Osteocyte (in vitro differentiated cells): Measurements from ENCODE around the gene CCL13. TPM values are rescaled to one million over a fixed set of nuclear protein-coding genes. Genes with fewer than 3 reads are reported as not detected.

Experiments used
- DNase-seq: peaks from one replicate; pipeline ENCODE4 v3.0.0; 2021; ENCODE audit warnings: mixed read lengths; ENCODE audit not compliant: unreplicated experiment; ENCODE audit errors: extremely low spot score
- H3K27ac Mint-ChIP-seq: one replicate; pipeline ENCODE4 v1.8.0; 2021; ENCODE audit warnings: mild to moderate bottlenecking, mixed read lengths; ENCODE audit not compliant: unreplicated experiment
- H3K27me3 Mint-ChIP-seq: one replicate; pipeline ENCODE4 v1.8.0; 2021; ENCODE audit warnings: mixed read lengths; ENCODE audit not compliant: unreplicated experiment
- H3K36me3 Mint-ChIP-seq: one replicate; pipeline ENCODE4 v1.8.0; 2021; ENCODE audit warnings: mixed read lengths; ENCODE audit not compliant: unreplicated experiment
- H3K4me1 Mint-ChIP-seq: one replicate; pipeline ENCODE4 v1.8.0; 2021; ENCODE audit warnings: mixed read lengths; ENCODE audit not compliant: unreplicated experiment
- H3K4me3 Mint-ChIP-seq: one replicate; pipeline ENCODE4 v1.8.0; 2021; ENCODE audit warnings: mild to moderate bottlenecking, moderate library complexity, mixed read lengths; ENCODE audit not compliant: unreplicated experiment
- H3K9me3 Mint-ChIP-seq: one replicate; pipeline ENCODE4 v1.8.0; 2021; ENCODE audit warnings: mixed read lengths; ENCODE audit not compliant: unreplicated experiment
- total RNA-seq: library from RNA; stranded (reverse); gene quantifications from 2 replicates; pipeline ENCODE4 v1.2.1, GENCODE V29; 2021
- TF ChIP-seq, protein P1 (sequence below): fragments of 200-600 bp; sonication (generic); IDR thresholded peaks from 2 replicates; pipeline ENCODE4 v1.5.0; 2021; ENCODE audit warnings: antibody characterized with exemption, mild to moderate bottlenecking, moderate library complexity

The CCL13 gene
- total RNA-seq, 1 donor from 2014 or later: not detected

DNA sequence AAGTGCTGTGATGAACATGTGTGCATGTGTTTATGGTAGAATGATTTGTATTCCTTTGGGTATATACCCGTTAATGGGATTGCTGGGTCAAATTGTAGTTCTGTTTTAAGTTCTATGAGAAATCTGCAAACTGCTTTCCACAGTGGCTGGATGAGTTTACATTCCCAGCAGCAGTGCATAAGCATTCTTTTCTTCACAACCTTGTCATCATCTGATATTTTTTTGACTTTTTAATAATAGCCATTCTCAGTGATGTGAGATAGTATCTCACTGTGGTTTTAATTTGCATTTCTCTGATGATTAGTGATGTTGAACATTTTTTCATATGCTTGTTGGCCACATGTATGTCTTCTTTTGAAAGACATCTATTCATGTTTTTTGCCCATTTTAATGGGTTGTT is 18.6 kb upstream of the CCL13 start:
- Mint-ChIP-seq H3K27me3 (peaks cover 47% of the 10 kb centered on the region), H3K27ac (no peak overlapping the region), H3K36me3 (no peaks in the 10 kb centered on the region), H3K4me1 (no peaks in the 10 kb centered on the region), H3K4me3 (no peak overlapping the region), H3K9me3 (no peaks in the 10 kb centered on the region)
- TF ChIP-seq, protein P1, sequence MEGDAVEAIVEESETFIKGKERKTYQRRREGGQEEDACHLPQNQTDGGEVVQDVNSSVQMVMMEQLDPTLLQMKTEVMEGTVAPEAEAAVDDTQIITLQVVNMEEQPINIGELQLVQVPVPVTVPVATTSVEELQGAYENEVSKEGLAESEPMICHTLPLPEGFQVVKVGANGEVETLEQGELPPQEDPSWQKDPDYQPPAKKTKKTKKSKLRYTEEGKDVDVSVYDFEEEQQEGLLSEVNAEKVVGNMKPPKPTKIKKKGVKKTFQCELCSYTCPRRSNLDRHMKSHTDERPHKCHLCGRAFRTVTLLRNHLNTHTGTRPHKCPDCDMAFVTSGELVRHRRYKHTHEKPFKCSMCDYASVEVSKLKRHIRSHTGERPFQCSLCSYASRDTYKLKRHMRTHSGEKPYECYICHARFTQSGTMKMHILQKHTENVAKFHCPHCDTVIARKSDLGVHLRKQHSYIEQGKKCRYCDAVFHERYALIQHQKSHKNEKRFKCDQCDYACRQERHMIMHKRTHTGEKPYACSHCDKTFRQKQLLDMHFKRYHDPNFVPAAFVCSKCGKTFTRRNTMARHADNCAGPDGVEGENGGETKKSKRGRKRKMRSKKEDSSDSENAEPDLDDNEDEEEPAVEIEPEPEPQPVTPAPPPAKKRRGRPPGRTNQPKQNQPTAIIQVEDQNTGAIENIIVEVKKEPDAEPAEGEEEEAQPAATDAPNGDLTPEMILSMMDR: no peak
- DNase-seq: no peak

DNA sequence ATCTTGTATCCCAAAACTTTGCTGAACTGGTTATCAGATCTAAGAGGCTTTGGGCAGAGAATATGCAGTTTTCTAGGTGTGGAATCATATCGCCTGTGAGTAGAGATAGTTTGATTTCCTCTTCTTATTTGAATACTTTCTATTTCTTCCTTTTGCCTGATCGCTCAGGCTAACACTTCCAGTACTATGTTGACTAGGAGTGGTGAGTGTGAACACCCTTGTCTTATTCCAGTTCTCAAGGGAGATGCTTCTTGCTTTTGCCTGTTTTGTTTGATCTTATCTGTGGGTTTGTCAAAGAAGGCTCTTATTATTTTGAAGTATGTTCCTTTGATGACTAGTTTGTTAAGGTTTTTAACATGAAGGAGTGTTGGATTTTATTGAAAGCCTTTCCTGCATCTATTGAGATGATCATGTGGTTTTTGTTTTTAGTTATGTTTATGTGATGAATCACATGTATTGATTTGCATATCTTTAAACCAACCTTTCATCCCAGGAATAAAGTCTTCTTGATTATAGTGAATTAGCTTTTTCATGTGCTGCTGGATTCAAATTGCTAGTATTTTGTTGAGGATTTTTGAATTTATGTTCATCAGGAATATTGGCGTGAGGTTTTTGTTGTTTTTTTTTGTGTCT is 17.0 kb upstream of the CCL13 start:
- Mint-ChIP-seq H3K4me3 (no peak overlapping the region), H3K9me3 (no peaks in the 10 kb centered on the region), H3K36me3 (no peaks in the 10 kb centered on the region), H3K27ac (no peak overlapping the region), H3K27me3 (peaks cover 52% of the 10 kb centered on the region), H3K4me1 (no peaks in the 10 kb centered on the region)
- TF ChIP-seq, protein P1: no peak
- DNase-seq: no peak

DNA sequence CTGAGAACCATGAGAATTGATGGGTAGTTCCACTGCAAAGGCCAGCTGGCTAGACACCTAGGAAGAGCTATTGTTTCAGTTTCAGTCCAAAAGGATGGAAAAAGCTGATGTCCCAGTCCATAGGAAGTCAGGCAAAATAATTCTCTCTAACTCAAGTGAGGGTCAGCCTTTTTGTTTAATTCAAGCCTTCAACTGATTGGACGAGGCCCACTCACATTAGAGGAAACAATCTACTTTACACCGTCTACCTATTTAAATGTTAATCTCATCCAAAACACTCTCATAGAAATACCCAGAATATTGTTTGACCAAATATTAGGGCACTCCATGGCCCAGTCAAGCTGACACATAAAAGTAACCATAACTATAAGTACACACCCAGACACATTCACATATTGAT is 14.4 kb upstream of the CCL13 start:
- Mint-ChIP-seq H3K36me3 (no peaks in the 10 kb centered on the region), H3K4me1 (no peaks in the 10 kb centered on the region)

DNA sequence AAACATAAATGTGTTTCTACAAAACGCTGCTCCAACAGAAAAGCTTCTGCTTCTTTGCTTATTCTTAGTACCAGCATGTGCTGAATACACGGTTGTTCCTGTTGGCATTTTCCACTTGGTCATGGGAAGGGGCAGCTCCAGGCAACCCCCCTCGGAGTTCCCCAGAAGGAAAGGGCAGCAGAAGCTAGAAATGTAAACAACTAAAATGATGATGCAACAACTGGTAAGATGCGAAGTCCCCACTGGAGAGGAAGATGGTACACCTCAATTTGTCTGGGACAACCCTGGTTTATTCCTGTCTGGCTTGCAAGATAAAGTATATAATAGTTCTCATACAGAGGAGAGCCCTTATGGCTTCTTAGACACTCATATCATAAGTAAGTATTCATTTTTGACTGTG is 9.2 kb upstream of the CCL13 start:
- no peaks in the 10 kb centered on the region for H3K9me3 Mint-ChIP-seq
- no peak overlapping the region for H3K4me3 Mint-ChIP-seq
- no peak for DNase-seq
- H3K36me3 Mint-ChIP-seq: no peaks in the 10 kb centered on the region
- H3K27me3 Mint-ChIP-seq: peaks cover 27% of the 10 kb centered on the region
- H3K27ac Mint-ChIP-seq: no peak overlapping the region
- TF ChIP-seq, protein P1: no peak
- peaks cover 3% of the 10 kb centered on the region for H3K4me1 Mint-ChIP-seq

More for the DNA sequence above, 14.4 kb upstream of the CCL13 start:
- no peak overlapping the region for H3K4me3 Mint-ChIP-seq
- peaks cover 40% of the 10 kb centered on the region for H3K27me3 Mint-ChIP-seq
- H3K27ac Mint-ChIP-seq: no peak overlapping the region
- no peaks in the 10 kb centered on the region for H3K9me3 Mint-ChIP-seq
- no peak for DNase-seq
- TF ChIP-seq, protein P1: no peak

DNA sequence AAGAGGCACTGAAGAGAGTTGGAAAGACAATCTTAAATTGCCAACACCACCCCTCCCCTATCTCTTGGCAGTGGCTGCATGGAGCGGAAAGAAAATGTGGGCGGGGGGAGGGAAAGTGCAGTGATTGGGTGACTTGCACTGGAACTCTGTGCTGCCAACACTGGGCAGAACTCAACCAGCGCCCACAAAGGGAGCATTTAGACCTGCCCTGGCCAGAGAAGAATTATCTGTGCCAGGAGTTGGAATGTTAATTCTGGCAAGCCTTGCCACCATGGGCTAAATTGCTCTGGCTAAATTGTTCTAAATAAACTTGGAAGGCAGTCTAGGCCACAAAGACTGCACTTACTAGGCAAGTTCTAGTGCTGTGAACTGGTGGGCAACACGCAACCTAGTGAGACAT is 6.5 kb upstream of the CCL13 start:
- no peak overlapping the region for H3K4me3 Mint-ChIP-seq
- peaks cover 24% of the 10 kb centered on the region for H3K27me3 Mint-ChIP-seq
- peaks cover 5% of the 10 kb centered on the region for H3K9me3 Mint-ChIP-seq
- TF ChIP-seq, protein P1: no peak
- no peak overlapping the region for H3K27ac Mint-ChIP-seq
- peaks cover 4% of the 10 kb centered on the region for H3K4me1 Mint-ChIP-seq
- no peaks in the 10 kb centered on the region for H3K36me3 Mint-ChIP-seq
- DNase-seq: no peak
